Stimulated activated CD4-positive, alpha-beta T cell treated with anti-CD3 and anti-CD28 coated beads, Interleukin-1b, Interleukin-23, amount 100 ng/mL, for 1 hour (primary cell): Measurements from ENCODE around the gene R3HDM2.

Experiments
- DNase-seq, 2 donors: peaks; one replicate each; pipeline ENCODE4 v3.0.0-alpha.2; 2020; ENCODE audit warnings: low read depth in 2 of 2

The R3HDM2 gene

GRCh38 chr12:57266681-57267080, 164.2 kb downstream of the R3HDM2 start:
- DNase-seq: no peak

- DNase-seq: no peak
Measured at GRCh38 chr12:57263096-57263495, 167.7 kb downstream of the R3HDM2 start.

GRCh38 chr12:57262126-57262822, 168.6 kb downstream of the R3HDM2 start:
- no peak for DNase-seq

- DNase-seq: no peak
Measured at GRCh38 chr12:57261428-57261865, 169.4 kb downstream of the R3HDM2 start.

GRCh38 chr12:57260366-57260765, 170.5 kb downstream of the R3HDM2 start:
- DNase-seq: no peak

GRCh38 chr12:57258977-57259970, 171.6 kb downstream of the R3HDM2 start:
- DNase-seq: no peak

- DNase-seq: no peak
Measured at GRCh38 chr12:57255916-57256315, 174.9 kb downstream of the R3HDM2 start.

GRCh38 chr12:57254506-57255280, 176.2 kb downstream of the R3HDM2 start:
- no peak for DNase-seq

GRCh38 chr12:57250956-57251355, 179.9 kb downstream of the R3HDM2 start, which contains the start of gene STAC3:
TSS of gene STAC3 (minus strand) at chr12:57251187. CDS start at chr12:57249636, 1,551 bp downstream.
- no peak for DNase-seq

- no peak for DNase-seq
Measured at GRCh38 chr12:57250541-57250940, 180.3 kb downstream of the R3HDM2 start.

- no peak for DNase-seq
Measured at GRCh38 chr12:57248934-57249742, 181.7 kb downstream of the R3HDM2 start.

- DNase-seq: no peak
Measured at GRCh38 chr12:57247041-57247440, 183.8 kb downstream of the R3HDM2 start.

- DNase-seq: no peak
Measured at GRCh38 chr12:57244312-57244696, 186.5 kb downstream of the R3HDM2 start.

GRCh38 chr12:57243521-57244311, 187.1 kb downstream of the R3HDM2 start:
- peak; percentile 48 to 78 for DNase-seq

GRCh38 chr12:57242691-57243454, 188.0 kb downstream of the R3HDM2 start:
- no peak for DNase-seq

GRCh38 chr12:57242329-57242690, 188.5 kb downstream of the R3HDM2 start:
- DNase-seq: no peak

GRCh38 chr12:57241402-57242310, 189.2 kb downstream of the R3HDM2 start:
- DNase-seq: no peak

GRCh38 chr12:57240926-57241401, 189.9 kb downstream of the R3HDM2 start:
- DNase-seq: no peak
